Measurements from ENCODE around the gene SGIP1.

Gene SGIP1

DNA sequence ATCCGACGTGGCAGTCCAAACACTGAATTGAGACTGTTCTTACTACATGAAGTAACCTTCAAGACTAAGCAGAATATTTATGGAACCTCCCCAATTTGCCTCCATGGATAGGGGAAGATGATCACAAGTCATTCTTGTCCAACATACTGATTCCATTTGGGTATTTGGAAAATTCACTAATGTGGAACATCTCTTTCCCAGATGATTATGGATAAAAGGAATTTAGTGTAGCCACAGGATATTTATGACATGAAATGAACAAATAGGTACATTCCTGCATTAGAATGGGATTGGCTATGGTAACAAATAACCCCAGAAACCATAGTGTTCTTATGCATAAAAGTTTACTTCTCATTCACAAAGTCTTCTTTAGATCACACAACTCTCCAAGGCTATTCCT, 40.2 kb upstream of the SGIP1 start:
- Mint-ChIP-seq H3K27me3 (ENCODE audit: low read depth) (no peaks in the 10 kb centered on the region), H3K4me3 (no peak overlapping the region), H3K9me3 (no peaks in the 10 kb centered on the region), H3K27ac (no peak overlapping the region), H3K4me1 (no peaks in the 10 kb centered on the region), H3K36me3 (ENCODE audit: low read depth) (no peaks in the 10 kb centered on the region)
- TF ChIP-seq, protein P1, sequence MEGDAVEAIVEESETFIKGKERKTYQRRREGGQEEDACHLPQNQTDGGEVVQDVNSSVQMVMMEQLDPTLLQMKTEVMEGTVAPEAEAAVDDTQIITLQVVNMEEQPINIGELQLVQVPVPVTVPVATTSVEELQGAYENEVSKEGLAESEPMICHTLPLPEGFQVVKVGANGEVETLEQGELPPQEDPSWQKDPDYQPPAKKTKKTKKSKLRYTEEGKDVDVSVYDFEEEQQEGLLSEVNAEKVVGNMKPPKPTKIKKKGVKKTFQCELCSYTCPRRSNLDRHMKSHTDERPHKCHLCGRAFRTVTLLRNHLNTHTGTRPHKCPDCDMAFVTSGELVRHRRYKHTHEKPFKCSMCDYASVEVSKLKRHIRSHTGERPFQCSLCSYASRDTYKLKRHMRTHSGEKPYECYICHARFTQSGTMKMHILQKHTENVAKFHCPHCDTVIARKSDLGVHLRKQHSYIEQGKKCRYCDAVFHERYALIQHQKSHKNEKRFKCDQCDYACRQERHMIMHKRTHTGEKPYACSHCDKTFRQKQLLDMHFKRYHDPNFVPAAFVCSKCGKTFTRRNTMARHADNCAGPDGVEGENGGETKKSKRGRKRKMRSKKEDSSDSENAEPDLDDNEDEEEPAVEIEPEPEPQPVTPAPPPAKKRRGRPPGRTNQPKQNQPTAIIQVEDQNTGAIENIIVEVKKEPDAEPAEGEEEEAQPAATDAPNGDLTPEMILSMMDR (IDR thresholded peaks at IDR 0.05; ENCODE audit: unreplicated experiment in 3 of 3): no peak

DNA sequence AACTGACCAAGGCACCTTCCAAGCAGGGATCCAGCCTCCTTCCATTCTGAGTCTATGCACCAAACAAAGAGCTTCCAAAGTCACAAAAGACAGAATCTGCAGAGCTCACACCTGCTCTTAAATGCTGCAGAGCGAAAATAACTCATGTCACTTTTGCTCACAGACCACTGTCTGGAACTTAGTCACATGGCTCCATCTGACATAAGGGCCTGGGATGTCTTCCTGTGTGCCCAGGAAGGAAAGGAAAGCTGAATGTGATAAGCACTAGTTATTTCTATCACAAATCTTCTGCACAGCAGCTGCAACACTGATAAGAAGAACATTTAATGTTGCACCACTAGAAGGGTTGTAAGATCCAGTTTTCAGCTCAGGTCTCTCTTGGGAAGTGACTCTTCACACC, 39.5 kb upstream of the SGIP1 start:
- TF ChIP-seq, protein P1 (IDR thresholded peaks at IDR 0.05; ENCODE audit: unreplicated experiment in 3 of 3): no peak
- no peaks in the 10 kb centered on the region for H3K9me3 Mint-ChIP-seq
- no peak overlapping the region for H3K4me3 Mint-ChIP-seq
- H3K4me1 Mint-ChIP-seq: no peaks in the 10 kb centered on the region
- H3K27me3 Mint-ChIP-seq (ENCODE audit: low read depth): no peaks in the 10 kb centered on the region
- H3K36me3 Mint-ChIP-seq (ENCODE audit: low read depth): no peaks in the 10 kb centered on the region
- peak overlapping the region in 1 of 3 experiments; percentile 30 for H3K27ac Mint-ChIP-seq

DNA sequence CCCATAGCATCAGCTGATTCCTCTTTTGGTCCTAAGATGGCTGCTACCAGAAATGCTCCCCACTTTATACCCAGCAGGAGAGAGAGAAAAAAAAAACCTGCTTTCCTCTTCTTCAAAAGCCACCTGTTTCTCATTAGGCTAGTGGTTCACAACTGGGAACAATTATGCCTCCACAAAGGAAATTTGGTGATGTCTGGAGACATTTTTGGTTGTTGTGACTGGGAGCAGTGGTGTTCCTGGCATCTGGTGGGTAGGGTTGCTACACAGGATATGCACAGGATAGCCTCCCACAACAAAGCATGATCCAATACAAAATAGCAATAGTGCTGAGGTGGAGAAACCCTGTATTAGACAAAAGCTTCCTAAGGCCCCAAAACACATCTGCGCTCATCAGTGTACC, 38.5 kb upstream of the SGIP1 start:
- Mint-ChIP-seq H3K4me1 (no peaks in the 10 kb centered on the region), H3K27ac (no peak overlapping the region)

DNA sequence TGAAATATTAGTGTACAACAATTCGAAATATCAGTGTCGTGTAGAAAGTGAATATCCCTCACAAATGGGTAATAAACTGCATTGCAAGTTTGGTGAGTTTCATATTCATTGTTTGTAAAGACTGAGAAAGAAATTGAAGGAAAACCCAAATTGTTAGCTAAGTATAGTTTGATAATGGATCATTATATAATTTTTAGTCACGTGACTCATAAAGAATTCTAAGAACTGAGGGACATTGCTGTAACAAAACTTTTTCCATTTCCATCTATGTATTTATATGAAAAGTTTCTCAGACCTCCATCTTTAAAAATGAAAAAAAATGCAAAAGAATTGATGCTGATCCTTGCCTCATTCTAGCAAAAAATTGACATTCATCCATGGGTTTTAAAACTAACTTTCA, 36.0 kb upstream of the SGIP1 start:
- H3K4me3 Mint-ChIP-seq: no peak overlapping the region
- no peaks in the 10 kb centered on the region for H3K9me3 Mint-ChIP-seq
- TF ChIP-seq, protein P1 (IDR thresholded peaks at IDR 0.05; ENCODE audit: unreplicated experiment in 3 of 3): no peak
- H3K27me3 Mint-ChIP-seq (ENCODE audit: low read depth): no peaks in the 10 kb centered on the region
- no peaks in the 10 kb centered on the region for H3K4me1 Mint-ChIP-seq
- no peaks in the 10 kb centered on the region for H3K36me3 Mint-ChIP-seq (ENCODE audit: low read depth)
- no peak overlapping the region for H3K27ac Mint-ChIP-seq

More for the DNA sequence above, 38.5 kb upstream of the SGIP1 start:
- no peaks in the 10 kb centered on the region for H3K27me3 Mint-ChIP-seq (ENCODE audit: low read depth)
- H3K9me3 Mint-ChIP-seq: no peaks in the 10 kb centered on the region
- no peak overlapping the region for H3K4me3 Mint-ChIP-seq
- TF ChIP-seq, protein P1 (IDR thresholded peaks at IDR 0.05; ENCODE audit: unreplicated experiment in 3 of 3): no peak
- no peaks in the 10 kb centered on the region for H3K36me3 Mint-ChIP-seq (ENCODE audit: low read depth)

DNA sequence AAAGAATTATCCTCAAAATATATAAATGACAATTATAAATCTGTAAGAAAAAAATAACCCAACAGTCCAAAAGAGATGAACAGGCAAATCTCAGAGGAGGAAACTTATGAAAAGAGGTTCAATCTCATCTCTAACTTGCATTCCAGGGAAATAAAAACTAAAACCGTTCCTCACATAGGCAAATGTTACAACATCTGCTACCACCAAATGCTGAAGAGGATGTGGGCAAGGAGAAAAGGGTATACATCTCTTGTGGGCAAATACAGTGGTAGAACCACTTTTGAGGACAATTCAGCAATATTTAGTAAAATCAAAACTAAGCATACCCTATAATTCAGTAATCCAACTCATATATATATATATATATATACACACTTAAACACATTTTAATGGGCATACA, 33.7 kb upstream of the SGIP1 start:
- H3K4me3 Mint-ChIP-seq: no peak overlapping the region
- H3K27me3 Mint-ChIP-seq (ENCODE audit: low read depth): no peaks in the 10 kb centered on the region
- no peak overlapping the region for H3K27ac Mint-ChIP-seq
- H3K4me1 Mint-ChIP-seq: no peaks in the 10 kb centered on the region
- no peaks in the 10 kb centered on the region for H3K9me3 Mint-ChIP-seq
- TF ChIP-seq, protein P1 (IDR thresholded peaks at IDR 0.05; ENCODE audit: unreplicated experiment in 3 of 3): no peak
- H3K36me3 Mint-ChIP-seq (ENCODE audit: low read depth): no peaks in the 10 kb centered on the region

DNA sequence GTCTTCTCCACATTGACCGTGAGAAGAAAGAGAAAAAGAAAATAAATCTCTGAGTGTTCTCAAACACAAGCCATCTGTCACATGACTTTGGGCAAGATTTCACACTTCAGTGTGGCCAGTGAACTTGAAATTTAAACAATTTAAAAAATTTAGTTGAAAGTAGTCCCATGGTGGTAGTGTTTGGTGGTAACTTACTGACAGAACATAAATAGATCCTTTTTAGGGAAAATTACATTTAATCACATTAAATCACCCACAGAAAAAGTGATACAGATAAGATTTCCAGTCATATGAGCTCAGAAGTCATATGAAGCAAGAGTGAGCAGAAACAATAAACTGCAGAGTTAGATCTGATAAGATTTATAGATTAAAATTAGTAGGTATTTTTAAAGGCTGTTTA, 31.9 kb upstream of the SGIP1 start:
- Mint-ChIP-seq H3K27ac (no peak overlapping the region), H3K4me3 (no peak overlapping the region), H3K9me3 (no peaks in the 10 kb centered on the region), H3K36me3 (ENCODE audit: low read depth) (no peaks in the 10 kb centered on the region), H3K27me3 (ENCODE audit: low read depth) (no peaks in the 10 kb centered on the region), H3K4me1 (peaks cover 7% of the 10 kb centered on the region)
- TF ChIP-seq, protein P1 (IDR thresholded peaks at IDR 0.05; ENCODE audit: unreplicated experiment in 3 of 3): no peak
